ENCODE measurements around the gene UBE2H. TPM values are rescaled to one million over a fixed set of nuclear protein-coding genes. Genes with fewer than 3 reads are reported as not detected.
"Not testable (repeated sequence)": the region's sequence is repeated elsewhere in the genome, so short reads cannot be mapped to it uniquely, and the experiment has no call there.

The UBE2H gene
- total and polyA plus RNA-seq, 4 donors, result 11.9 to 84.2 (median 23.7) TPM

- not testable (repeated sequence) for H3K9me3 ChIP-seq (ENCODE audit: control insufficient read depth in 4 of 4, low read length in 3 of 4); H3K4me3 ChIP-seq (ENCODE audit: low read depth in 1 of 3, low read length in 3 of 3); H3K27me3 ChIP-seq (ENCODE audit: control insufficient read depth in 4 of 4, insufficient read depth in 4 of 4, low read length in 3 of 4); H3K4me1 ChIP-seq (ENCODE audit: control insufficient read depth in 4 of 4, insufficient read depth in 4 of 4, low read length in 3 of 4); DNase-seq (ENCODE audit: low spot score); H3K9ac ChIP-seq (ENCODE audit: low read depth in 1 of 2, low read length in 2 of 2); H3K36me3 ChIP-seq (ENCODE audit: control insufficient read depth in 4 of 4, insufficient read depth in 3 of 4, low read depth in 1 of 4, low read length in 3 of 4); H3K27ac ChIP-seq (ENCODE audit: low read depth in 1 of 2, low read length in 2 of 2)
- 90% methylated on average over 7 of the region's 7 CpGs for WGBS
Observed at GRCh38 chr7:129894184-129894583, 58.6 kb downstream of the UBE2H start.

GRCh38 chr7:129890090-129890489 lies 62.7 kb downstream of the UBE2H start:
- WGBS, result 92% methylated on average over 9 of the region's 9 CpGs
- no peaks in the 10 kb centered on the region for H3K27me3 ChIP-seq (ENCODE audit: control insufficient read depth in 4 of 4, insufficient read depth in 4 of 4, low read length in 3 of 4)
- H3K9ac ChIP-seq (ENCODE audit: low read depth in 1 of 2, low read length in 2 of 2), result no peak overlapping the region
- H3K4me3 ChIP-seq (ENCODE audit: low read depth in 1 of 3, low read length in 3 of 3), result no peak overlapping the region
- no peak for DNase-seq (ENCODE audit: low spot score)
- H3K4me1 ChIP-seq (ENCODE audit: control insufficient read depth in 4 of 4, insufficient read depth in 4 of 4, low read length in 3 of 4), result peaks cover 0 to 13% (median 6%) of the 10 kb centered on the region in 4 donors
- peaks cover 0 to under 1% (median 0%) of the 10 kb centered on the region in 4 donors for H3K36me3 ChIP-seq (ENCODE audit: control insufficient read depth in 4 of 4, insufficient read depth in 3 of 4, low read depth in 1 of 4, low read length in 3 of 4)
- H3K9me3 ChIP-seq (ENCODE audit: control insufficient read depth in 4 of 4, low read length in 3 of 4), result no peaks in the 10 kb centered on the region
- TF ChIP-seq HNF4A (conservative IDR thresholded peaks at IDR 0.05) (no peak), CTCF (IDR thresholded peaks at IDR 0.05; ENCODE audit: low read depth, low read length, missing input control) (no peak)
- no peak overlapping the region for H3K27ac ChIP-seq (ENCODE audit: low read depth in 1 of 2, low read length in 2 of 2)

GRCh38 chr7:129889133-129889844 lies 63.5 kb downstream of the UBE2H start:
- peaks cover 0 to 13% (median 6%) of the 10 kb centered on the region in 4 donors for H3K4me1 ChIP-seq (ENCODE audit: control insufficient read depth in 4 of 4, insufficient read depth in 4 of 4, low read length in 3 of 4)
- H3K4me3 ChIP-seq (ENCODE audit: low read depth in 1 of 3, low read length in 3 of 3), result no peak overlapping the region
- DNase-seq (ENCODE audit: low spot score), result no peak
- H3K9me3 ChIP-seq (ENCODE audit: control insufficient read depth in 4 of 4, low read length in 3 of 4), result no peaks in the 10 kb centered on the region
- no peak overlapping the region for H3K9ac ChIP-seq (ENCODE audit: low read depth in 1 of 2, low read length in 2 of 2)
- H3K36me3 ChIP-seq (ENCODE audit: control insufficient read depth in 4 of 4, insufficient read depth in 3 of 4, low read depth in 1 of 4, low read length in 3 of 4), result no peaks in the 10 kb centered on the region
- no peak for TF ChIP-seq YY1 (IDR thresholded peaks at IDR 0.05)
- H3K27me3 ChIP-seq (ENCODE audit: control insufficient read depth in 4 of 4, insufficient read depth in 4 of 4, low read length in 3 of 4), result no peaks in the 10 kb centered on the region
- WGBS, result 66% methylated on average over 5 of the region's 5 CpGs
- H3K27ac ChIP-seq (ENCODE audit: low read depth in 1 of 2, low read length in 2 of 2), result no peak overlapping the region

GRCh38 chr7:129887865-129888264 lies 64.9 kb downstream of the UBE2H start:
- Histone ChIP-seq H3K27ac (ENCODE audit: low read depth in 1 of 2, low read length in 2 of 2) (no peak overlapping the region), H3K9me3 (ENCODE audit: control insufficient read depth in 4 of 4, low read length in 3 of 4) (no peaks in the 10 kb centered on the region), H3K36me3 (ENCODE audit: control insufficient read depth in 4 of 4, insufficient read depth in 3 of 4, low read depth in 1 of 4, low read length in 3 of 4) (no peaks in the 10 kb centered on the region), H3K4me3 (ENCODE audit: low read depth in 1 of 3, low read length in 3 of 3) (no peak overlapping the region), H3K4me1 (ENCODE audit: control insufficient read depth in 4 of 4, insufficient read depth in 4 of 4, low read length in 3 of 4) (peaks cover 0 to 13% (median 6%) of the 10 kb centered on the region in 4 donors), H3K9ac (ENCODE audit: low read depth in 1 of 2, low read length in 2 of 2) (no peak overlapping the region), H3K27me3 (ENCODE audit: control insufficient read depth in 4 of 4, insufficient read depth in 4 of 4, low read length in 3 of 4) (no peaks in the 10 kb centered on the region)
- no peak for TF ChIP-seq REST (IDR thresholded peaks at IDR 0.05)
- TF ChIP-seq EGR1 (IDR thresholded peaks at IDR 0.05; ENCODE audit: low read depth in 2 of 2), result no peak
- TF ChIP-seq RAD21 (IDR thresholded peaks at IDR 0.05), result no peak
- no peak for TF ChIP-seq ATF3 (IDR thresholded peaks at IDR 0.05)
- TF ChIP-seq CTCF (IDR thresholded peaks at IDR 0.05; ENCODE audit: low read depth, low read length, missing input control), result no peak
- TF ChIP-seq JUND (IDR thresholded peaks at IDR 0.05), result no peak
- TF ChIP-seq GABPA (IDR thresholded peaks at IDR 0.05 in 1 of 2, conservative IDR thresholded peaks at IDR 0.05 in 1 of 2), result no peak
- no peak for TF ChIP-seq FOXA2 (IDR thresholded peaks at IDR 0.05)
- no peak for TF ChIP-seq MAX (IDR thresholded peaks at IDR 0.05)
- TF ChIP-seq NR2F2 (IDR thresholded peaks at IDR 0.05), result no peak
- no peak for TF ChIP-seq HNF4G (IDR thresholded peaks at IDR 0.05)
- no peak for TF ChIP-seq FOXA1 (IDR thresholded peaks at IDR 0.05)
- 94% methylated on average over 1 of the region's 1 CpG for WGBS
- no peak for DNase-seq (ENCODE audit: low spot score)
